Measurements from ENCODE around the gene TSEN34.

- no peak for TF ChIP-seq MEF2A (IDR thresholded peaks at IDR 0.05; ENCODE audit: borderline replicate concordance, low read depth)
- TF ChIP-seq TEAD4 (IDR thresholded peaks at IDR 0.05; ENCODE audit: borderline replicate concordance, insufficient read depth), result no peak
- TF ChIP-seq CTCF (IDR thresholded peaks at IDR 0.05), result no peak
- TF ChIP-seq RFX5 (IDR thresholded peaks at IDR 0.05; ENCODE audit: low read length), result peak; percentile 86
- TF ChIP-seq EZH2phosphoT487 (IDR thresholded peaks at IDR 0.05; ENCODE audit: borderline replicate concordance, low read depth), result no peak
- no peak for TF ChIP-seq SMC3 (IDR thresholded peaks at IDR 0.05; ENCODE audit: low read depth, low read length)
Measured at GRCh38 chr19:54189735-54190502, 1.2 kb upstream of the TSEN34 start.
